MM.1S (cell line): ENCODE measurements around the gene PPIP5K1.

ENCODE experiments used
- CTCF ChIP-seq: fragments of 300-600 bp; sonication (generic); IDR thresholded peaks from 2 replicates; pipeline ENCODE4 v1.5.1; 2016; ENCODE audit warnings: antibody characterized with exemption, low read length, mixed read lengths
- EZH2 ChIP-seq: fragments of 300-600 bp; sonication (generic); optimal IDR thresholded peaks from 2 replicates; pipeline ENCODE3; 2017; ENCODE audit warnings: low read depth, mild to moderate bottlenecking, antibody characterized with exemption, low read length, mixed read lengths

GRCh38 chr15:43544266-43544665, 45.7 kb downstream of the PPIP5K1 start:
- no peak for TF ChIP-seq EZH2
- TF ChIP-seq CTCF, result no peak
